Right lung (tissue), 5 donors: ENCODE data around the gene PIGO. TPM values are rescaled to one million over a fixed set of nuclear protein-coding genes. Genes with fewer than 3 reads are reported as not detected.

ENCODE experiments used
- polyA plus RNA-seq, 5 donors: library from polyadenylated mRNA; unstranded; fragments of 120-200 nt; gene quantifications; one replicate each; pipeline versions ENCODE4 v1.2.1 to v1.2.3, GENCODE V29; 2013; ENCODE audit warnings: inconsistent platforms in 1 of 5, low replicate concordance in 1 of 5; ENCODE audit not compliant: insufficient read length in 5 of 5, insufficient read depth in 1 of 5

Gene PIGO
- polyA plus RNA-seq, 5 donors = 20.2 to 25.6 (median 21.3) TPM

Other genes starting within 250 kb of the PIGO start
- gene PHF24, start 138.3 kb downstream of the PIGO start, polyA plus RNA-seq = under 1 TPM; 0.19 to 0.81 (median 0.54) TPM
- gene DNAJB5, start 106.8 kb downstream of the PIGO start, polyA plus RNA-seq = 10 to 100 TPM in 2 of 5 donors, 1 to 10 TPM in 3; 7.5 to 12.5 (median 9.3) TPM
- 100 to 1,000 TPM; 182 to 231 (median 209) TPM for gene VCP, start 24.0 kb downstream of the PIGO start, polyA plus RNA-seq
- 10 to 100 TPM; 41.1 to 60.2 (median 49.0) TPM for gene FANCG, start 16.6 kb downstream of the PIGO start, polyA plus RNA-seq
- gene STOML2, start 6.5 kb upstream of the PIGO start, polyA plus RNA-seq = 100 to 1,000 TPM in 2 of 5 donors, 10 to 100 TPM in 3; 93.1 to 111 (median 100.0) TPM
- gene ATOSB, start 19.3 kb upstream of the PIGO start, polyA plus RNA-seq = 10 to 100 TPM; 12.3 to 16.1 (median 14.9) TPM
- gene UNC13B, start 65.4 kb upstream of the PIGO start, polyA plus RNA-seq = 10 to 100 TPM; 70.4 to 90.4 (median 79.8) TPM